Measurements from ENCODE around the gene BORCS5. TPM values are rescaled to one million over a fixed set of nuclear protein-coding genes. Genes with fewer than 3 reads are reported as not detected.

Gene BORCS5
- total RNA-seq, 1 experiment from 2014 or later = 11.5 TPM

- Mint-ChIP-seq H3K27me3 (ENCODE audit: unreplicated experiment) (no peaks in the 10 kb centered on the region), H3K4me1 (ENCODE audit: low read depth, unreplicated experiment) (peaks cover 63% of the 10 kb centered on the region), H3K36me3 (ENCODE audit: insufficient read depth, unreplicated experiment) (peaks cover 41% of the 10 kb centered on the region), H3K27ac (ENCODE audit: unreplicated experiment) (peak overlapping the region; percentile 15), H3K9me3 (ENCODE audit: low read depth, unreplicated experiment) (no peaks in the 10 kb centered on the region), H3K4me3 (ENCODE audit: low read depth, unreplicated experiment) (peak overlapping the region; percentile 13)
- TF ChIP-seq CTCF (IDR thresholded peaks at IDR 0.05; ENCODE audit: unreplicated experiment) = no peak
- BruUV-seq (replicated peaks) = no TSS peak
- intact Hi-C loops (cut with micrococcal nuclease; ENCODE audit: unreplicated experiment) = no loop called here
- CTCF ChIA-PET = interaction anchor here (0.6 to 1.3 kb wide), 4 partner anchors 19 to 295 kb away, joined by 3 to 4 read pairs (median 4); partner anchors contain the start of gene MANSC1
- no peak for DNase-seq
Observed at GRCh38 chr12:12331244-12331771, 25.6 kb upstream of the BORCS5 start.

- H3K9me3 Mint-ChIP-seq (ENCODE audit: low read depth, unreplicated experiment) = no peaks in the 10 kb centered on the region
- no peak for TF ChIP-seq CTCF (IDR thresholded peaks at IDR 0.05; ENCODE audit: unreplicated experiment)
- peaks cover 64% of the 10 kb centered on the region for H3K4me1 Mint-ChIP-seq (ENCODE audit: low read depth, unreplicated experiment)
- H3K27ac Mint-ChIP-seq (ENCODE audit: unreplicated experiment) = peak overlapping the region; percentile 58
- H3K36me3 Mint-ChIP-seq (ENCODE audit: insufficient read depth, unreplicated experiment) = peaks cover 42% of the 10 kb centered on the region
- H3K27me3 Mint-ChIP-seq (ENCODE audit: unreplicated experiment) = no peaks in the 10 kb centered on the region
- BruUV-seq (replicated peaks) = no TSS peak
- peak overlapping the region; percentile 36 for H3K4me3 Mint-ChIP-seq (ENCODE audit: low read depth, unreplicated experiment)
- CTCF ChIA-PET = interaction anchor here (0.6 to 1.3 kb wide), 6 partner anchors 18 to 786 kb away, joined by 3 to 7 read pairs (median 4); partner anchors contain the start of gene MANSC1
- peak; percentile 41 for DNase-seq
- intact Hi-C loops (cut with micrococcal nuclease; ENCODE audit: unreplicated experiment) = no loop called here
Observed at GRCh38 chr12:12331896-12332295, 25.0 kb upstream of the BORCS5 start.

- H3K27ac Mint-ChIP-seq (ENCODE audit: unreplicated experiment) = no peak overlapping the region
- peak; percentile 27 for DNase-seq
- no TSS peak for BruUV-seq (replicated peaks)
- no peaks in the 10 kb centered on the region for H3K27me3 Mint-ChIP-seq (ENCODE audit: unreplicated experiment)
- peaks cover 60% of the 10 kb centered on the region for H3K4me1 Mint-ChIP-seq (ENCODE audit: low read depth, unreplicated experiment)
- H3K36me3 Mint-ChIP-seq (ENCODE audit: insufficient read depth, unreplicated experiment) = peaks cover 46% of the 10 kb centered on the region
- H3K9me3 Mint-ChIP-seq (ENCODE audit: low read depth, unreplicated experiment) = no peaks in the 10 kb centered on the region
- no peak for TF ChIP-seq CTCF (IDR thresholded peaks at IDR 0.05; ENCODE audit: unreplicated experiment)
- intact Hi-C loops (cut with micrococcal nuclease; ENCODE audit: unreplicated experiment) = no loop called here
- H3K4me3 Mint-ChIP-seq (ENCODE audit: low read depth, unreplicated experiment) = peak overlapping the region; percentile 19
- CTCF ChIA-PET = interaction anchor here (1.2 to 1.3 kb wide), 3 partner anchors 16 to 262 kb away, joined by 4 to 9 read pairs (median 5); partner anchors contain the start of gene MANSC1
Observed at GRCh38 chr12:12333407-12334366, 23.2 kb upstream of the BORCS5 start.

GRCh38 chr12:12334367-12335040 is 22.4 kb upstream of the BORCS5 start:
- no TSS peak for BruUV-seq (replicated peaks)
- peak; percentile 79 for TF ChIP-seq CTCF (IDR thresholded peaks at IDR 0.05; ENCODE audit: unreplicated experiment)
- DNase-seq = peak; percentile 72
- peaks cover 68% of the 10 kb centered on the region for H3K4me1 Mint-ChIP-seq (ENCODE audit: low read depth, unreplicated experiment)
- intact Hi-C loops (cut with micrococcal nuclease; ENCODE audit: unreplicated experiment) = no loop called here
- H3K4me3 Mint-ChIP-seq (ENCODE audit: low read depth, unreplicated experiment) = no peak overlapping the region
- no peaks in the 10 kb centered on the region for H3K27me3 Mint-ChIP-seq (ENCODE audit: unreplicated experiment)
- H3K27ac Mint-ChIP-seq (ENCODE audit: unreplicated experiment) = no peak overlapping the region
- no peaks in the 10 kb centered on the region for H3K9me3 Mint-ChIP-seq (ENCODE audit: low read depth, unreplicated experiment)
- CTCF ChIA-PET = interaction anchor here (1.2 kb wide), 1 partner anchor 252 kb away, joined by 5 read pairs; no protein-coding TSS in a partner anchor
- peaks cover 50% of the 10 kb centered on the region for H3K36me3 Mint-ChIP-seq (ENCODE audit: insufficient read depth, unreplicated experiment)
